Kidney (tissue), 14 donors: ENCODE results near the gene EP400. TPM values are rescaled to one million over a fixed set of nuclear protein-coding genes. Genes with fewer than 3 reads are reported as not detected.

ENCODE experiments used
- DNase-seq, 5 donors: peaks; one replicate each; pipeline ENCODE4 v3.0.0-alpha.2; 2013 to 2020
- FAIRE-seq: peaks from 2 replicates; lab custom pipeline; 2012; peaks lifted over from hg19 to GRCh38; lab: Jason Lieb, UNC
- H3K27ac ChIP-seq, 2 donors: one replicate each; pipeline ENCODE4 v1.7.0; 2013; ENCODE audit warnings: low read depth in 2 of 2, low read length in 2 of 2, inconsistent platforms in 1 of 2
- H3K27me3 ChIP-seq: one replicate; pipeline ENCODE4 v1.7.1; 2013; ENCODE audit warnings: low read length, inconsistent platforms; ENCODE audit not compliant: control insufficient read depth, insufficient read depth
- H3K36me3 ChIP-seq, 3 donors: one replicate each; pipeline versions ENCODE4 v1.7.0 to v1.7.1; 2013; ENCODE audit warnings: low read length in 3 of 3, control low read depth in 1 of 3, inconsistent platforms in 1 of 3; ENCODE audit not compliant: insufficient read depth in 3 of 3, control insufficient read depth in 2 of 3
- H3K4me1 ChIP-seq, 3 donors: one replicate each; pipeline versions ENCODE4 v1.7.0 to v1.7.1; 2013; ENCODE audit warnings: low read length in 3 of 3, inconsistent platforms in 1 of 3, low read depth in 1 of 3; ENCODE audit not compliant: control insufficient read depth in 2 of 3, insufficient read depth in 2 of 3
- H3K4me3 ChIP-seq, 3 donors: one replicate each; pipeline versions ENCODE4 v1.7.0 to v1.8.1; 2013; ENCODE audit warnings: low read length in 3 of 3, control low read depth in 1 of 3, inconsistent platforms in 1 of 3
- H3K9ac ChIP-seq, 3 donors: one replicate each; pipeline versions ENCODE4 v1.7.0 to v1.7.1; 2013; ENCODE audit warnings: low read length in 3 of 3, control low read depth in 1 of 3, inconsistent platforms in 1 of 3
- H3K9me3 ChIP-seq, 3 donors: one replicate each; pipeline versions ENCODE4 v1.7.0 to v1.7.1; 2013; ENCODE audit warnings: low read length in 3 of 3, control low read depth in 1 of 3, inconsistent platforms in 1 of 3; ENCODE audit not compliant: control insufficient read depth in 2 of 3, insufficient read depth in 1 of 3
- intact Hi-C: fragments of 100-400 bp; cut with DNase I; formaldehyde crosslinking; loops from one replicate; pipeline ENCODE4 v1.11.1; 2022
- polyA plus RNA-seq: library from polyadenylated mRNA; stranded (reverse); fragments of 350-450 nt; fragmentation: Illumina TruSeq; extraction: RNeasy Lipid Tissue Mini Kit (QIAGEN cat#74804); gene quantifications from one replicate; pipeline ENCODE4 v1.2.3, GENCODE V29; 2014; ENCODE audit warnings: low read depth, low replicate concordance; ENCODE audit not compliant: insufficient read depth
- total RNA-seq: library from RNA; stranded (reverse); fragmentation: NEBNext Ultra II Directional; extraction: Animal tissue kit (Norgen Biotek cat#: 25700); gene quantifications from one replicate; pipeline ENCODE4 v1.2.1, GENCODE V29; 2021
- TF ChIP-seq, protein P1 (sequence below): IDR thresholded peaks from 3 replicates; pipeline ENCODE4 v1.5.1; 2012; ENCODE audit warnings: mild to moderate bottlenecking, moderate library complexity, borderline replicate concordance; ENCODE audit not compliant: insufficient read depth; ENCODE audit errors: extremely low read depth
- donor health status: control.
- donor health status: control.
- donor health status: control.
- donor health status: control.
- donor health status: control.
- donor health status: DM: yes; HTN: yes; CAD: no.
- donor health status: Normal renal cell carcinoma (clear cell type).

EP400 gene
- total and polyA plus RNA-seq, 2 donors from 2014 or later = 7.5 to 44.7 TPM

GRCh38 chr12:132068250-132068649, 118.5 kb downstream of the EP400 start:
- peaks cover 2 to 36% (median 26%) of the 10 kb centered on the region in 3 donors for H3K36me3 ChIP-seq
- FAIRE-seq = no peak

DNA sequence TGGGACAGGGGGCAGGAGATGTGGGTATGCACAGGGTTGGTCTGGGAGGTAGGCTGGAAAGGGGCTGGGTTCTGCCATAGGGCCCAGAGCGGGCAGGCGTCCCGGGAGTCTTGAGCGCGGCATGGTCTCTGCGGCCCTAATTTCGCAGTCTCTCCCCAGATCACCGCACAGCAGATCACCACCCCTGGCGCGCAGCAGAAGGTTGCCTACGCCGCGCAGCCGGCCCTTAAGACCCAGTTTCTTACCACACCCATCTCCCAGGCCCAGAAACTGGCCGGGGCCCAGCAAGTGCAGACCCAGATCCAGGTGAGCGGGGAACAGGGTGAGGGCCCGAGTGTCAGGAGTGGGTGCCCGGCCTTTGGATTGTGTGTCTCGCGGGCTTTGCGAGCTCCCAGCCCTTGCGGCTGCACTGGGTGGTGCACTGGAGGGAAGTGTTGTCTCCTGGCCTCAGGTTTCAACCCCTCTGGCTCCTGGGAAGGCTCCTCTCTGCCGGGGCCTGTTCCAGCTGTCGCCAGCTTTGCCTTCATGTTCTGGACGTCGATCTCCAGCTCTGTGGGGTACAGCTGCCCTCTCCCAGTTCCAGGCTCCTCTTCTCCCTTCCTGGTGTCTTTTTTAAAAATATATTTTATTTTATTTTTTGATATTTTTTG, 119.7 kb downstream of the EP400 start:
- intact Hi-C loops = no loop called here
- TF ChIP-seq, protein P1, sequence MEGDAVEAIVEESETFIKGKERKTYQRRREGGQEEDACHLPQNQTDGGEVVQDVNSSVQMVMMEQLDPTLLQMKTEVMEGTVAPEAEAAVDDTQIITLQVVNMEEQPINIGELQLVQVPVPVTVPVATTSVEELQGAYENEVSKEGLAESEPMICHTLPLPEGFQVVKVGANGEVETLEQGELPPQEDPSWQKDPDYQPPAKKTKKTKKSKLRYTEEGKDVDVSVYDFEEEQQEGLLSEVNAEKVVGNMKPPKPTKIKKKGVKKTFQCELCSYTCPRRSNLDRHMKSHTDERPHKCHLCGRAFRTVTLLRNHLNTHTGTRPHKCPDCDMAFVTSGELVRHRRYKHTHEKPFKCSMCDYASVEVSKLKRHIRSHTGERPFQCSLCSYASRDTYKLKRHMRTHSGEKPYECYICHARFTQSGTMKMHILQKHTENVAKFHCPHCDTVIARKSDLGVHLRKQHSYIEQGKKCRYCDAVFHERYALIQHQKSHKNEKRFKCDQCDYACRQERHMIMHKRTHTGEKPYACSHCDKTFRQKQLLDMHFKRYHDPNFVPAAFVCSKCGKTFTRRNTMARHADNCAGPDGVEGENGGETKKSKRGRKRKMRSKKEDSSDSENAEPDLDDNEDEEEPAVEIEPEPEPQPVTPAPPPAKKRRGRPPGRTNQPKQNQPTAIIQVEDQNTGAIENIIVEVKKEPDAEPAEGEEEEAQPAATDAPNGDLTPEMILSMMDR = no peak
- Histone ChIP-seq H3K27me3 (no peaks in the 10 kb centered on the region), H3K4me3 (no peak overlapping the region), H3K9ac (no peak overlapping the region), H3K27ac (no peak overlapping the region), H3K9me3 (no peaks in the 10 kb centered on the region), H3K4me1 (no peaks in the 10 kb centered on the region), H3K36me3 (peaks cover 2 to 38% (median 26%) of the 10 kb centered on the region in 3 donors)
- DNase-seq (no peak), FAIRE-seq (no peak)

More at GRCh38 chr12:132068250-132068649, 118.5 kb downstream of the EP400 start:
- no peaks in the 10 kb centered on the region for H3K9me3 ChIP-seq
- H3K9ac ChIP-seq = no peak overlapping the region
- intact Hi-C loops = no loop called here
- TF ChIP-seq, protein P1 = no peak
- H3K4me1 ChIP-seq = no peaks in the 10 kb centered on the region
- H3K4me3 ChIP-seq = no peak overlapping the region
- no peak for DNase-seq
- no peaks in the 10 kb centered on the region for H3K27me3 ChIP-seq
- no peak overlapping the region for H3K27ac ChIP-seq

- TF ChIP-seq, protein P1 = no peak
- DNase-seq (no peak), FAIRE-seq (no peak)
- Histone ChIP-seq H3K27ac (no peak overlapping the region), H3K27me3 (no peaks in the 10 kb centered on the region), H3K36me3 (peaks cover 4 to 38% (median 28%) of the 10 kb centered on the region in 3 donors), H3K9me3 (no peaks in the 10 kb centered on the region), H3K4me3 (no peak overlapping the region), H3K9ac (no peak overlapping the region), H3K4me1 (no peaks in the 10 kb centered on the region)
- intact Hi-C loops = no loop called here
These were observed 120.6 kb downstream of the EP400 start for GRCh38 chr12:132070298-132070697.
